ENCODE results near the gene ABLIM2.

ABLIM2 gene

GRCh38 chr4:8040607-8041006 is 118.0 kb downstream of the ABLIM2 start:
- no peak for DNase-seq

GRCh38 chr4:8039853-8040252 is 118.8 kb downstream of the ABLIM2 start:
- peak in 1 of 2 experiments; percentile 43 for DNase-seq

- DNase-seq = peak; percentile 88 to 96
Observed at GRCh38 chr4:8039290-8039689, 119.3 kb downstream of the ABLIM2 start.

GRCh38 chr4:8038719-8039251 is 119.8 kb downstream of the ABLIM2 start:
- peak; percentile 95 to 98 for DNase-seq

- no peak for DNase-seq
Observed at GRCh38 chr4:8038083-8038482, 120.5 kb downstream of the ABLIM2 start.

- DNase-seq = no peak
Observed at GRCh38 chr4:8037150-8037769, 121.4 kb downstream of the ABLIM2 start.

GRCh38 chr4:8035371-8035780 is 123.2 kb downstream of the ABLIM2 start:
- DNase-seq = no peak

- DNase-seq = no peak
Observed at GRCh38 chr4:8033829-8034528, 124.6 kb downstream of the ABLIM2 start.

- DNase-seq = no peak
Observed at GRCh38 chr4:8033067-8033755, 125.4 kb downstream of the ABLIM2 start.

- peak in 1 of 2 experiments; percentile 22 for DNase-seq
Observed at GRCh38 chr4:8032381-8032780, 126.2 kb downstream of the ABLIM2 start.

- DNase-seq = no peak
Observed at GRCh38 chr4:8030121-8030781, 128.4 kb downstream of the ABLIM2 start.

- no peak for DNase-seq
Observed at GRCh38 chr4:8029689-8030088, 128.9 kb downstream of the ABLIM2 start.

- DNase-seq = no peak
Observed at GRCh38 chr4:8028884-8029568, 129.6 kb downstream of the ABLIM2 start.

- no peak for DNase-seq
Observed at GRCh38 chr4:8028368-8028767, 130.2 kb downstream of the ABLIM2 start.

GRCh38 chr4:8026453-8026852 is 132.2 kb downstream of the ABLIM2 start:
- no peak for DNase-seq

GRCh38 chr4:8025668-8026067 is 132.9 kb downstream of the ABLIM2 start:
- DNase-seq = no peak

GRCh38 chr4:8024073-8024786 is 134.4 kb downstream of the ABLIM2 start:
- no peak for DNase-seq

GRCh38 chr4:8023696-8024033 is 134.9 kb downstream of the ABLIM2 start:
- peak in 1 of 2 experiments; percentile 34 for DNase-seq

- DNase-seq = no peak
Observed at GRCh38 chr4:8022767-8023695, 135.6 kb downstream of the ABLIM2 start.

GRCh38 chr4:8021796-8022195 is 136.8 kb downstream of the ABLIM2 start:
- no peak for DNase-seq
